CD4-positive, alpha-beta T cell treated with Interferon gamma for 1 hour (primary cell): ENCODE data around the gene LRRC4B.
"Not testable (repeated sequence)": the region's sequence is repeated elsewhere in the genome, so short reads cannot be mapped to it uniquely, and the experiment has no call there.

ENCODE experiments used
- DNase-seq: peaks from one replicate; pipeline ENCODE4 v3.0.0-alpha.2; 2020

Gene LRRC4B

GRCh38 chr19:50481351-50482149 lies 86.7 kb downstream of the LRRC4B start:
- DNase-seq, result no peak

- DNase-seq, result no peak
Observed at GRCh38 chr19:50480281-50481111, 87.7 kb downstream of the LRRC4B start.

GRCh38 chr19:50479761-50480251 lies 88.4 kb downstream of the LRRC4B start:
- DNase-seq, result no peak

GRCh38 chr19:50478901-50479715 lies 89.1 kb downstream of the LRRC4B start:
- peak; percentile 14 for DNase-seq

GRCh38 chr19:50477751-50478515 lies 90.3 kb downstream of the LRRC4B start:
- DNase-seq, result no peak

GRCh38 chr19:50476907-50477238 lies 91.4 kb downstream of the LRRC4B start:
- DNase-seq, result no peak

- peak; percentile 97 for DNase-seq
Observed at GRCh38 chr19:50476224-50476906, 91.9 kb downstream of the LRRC4B start, which contains the start of the genes EMC10 and GARIN5A. Gene EMC10, plus strand, starts transcription at chr19:50476507. Its CDS starts 38 bp downstream, at chr19:50476545. Gene GARIN5A, minus strand, starts transcription at chr19:50476848. Its CDS starts 460 bp downstream, at chr19:50476388.

GRCh38 chr19:50475736-50476223 lies 92.5 kb downstream of the LRRC4B start:
- no peak for DNase-seq

- DNase-seq, result no peak
Observed at GRCh38 chr19:50475101-50475568, 93.1 kb downstream of the LRRC4B start.

- not testable (repeated sequence) for DNase-seq
Observed at GRCh38 chr19:50473336-50473735, 94.9 kb downstream of the LRRC4B start.

GRCh38 chr19:50468818-50469217 lies 99.4 kb downstream of the LRRC4B start:
- DNase-seq, result no peak

GRCh38 chr19:50467566-50467965 lies 100.7 kb downstream of the LRRC4B start:
- DNase-seq, result no peak
